SK-N-SH treated with all-trans-retinoic acid at 6 μM for 48 hours (cell line): ENCODE data around the gene NXPE4.

ENCODE experiments used
- CREB5 ChIP-seq: fragments of 250-450 bp; sonication (Bioruptor Pico); IDR thresholded peaks from 2 replicates; pipeline ENCODE4 v1.5.1; 2020; ENCODE audit warnings: low read depth, mild to moderate bottlenecking, moderate library complexity
- TSHZ2 ChIP-seq: fragments of 250-450 bp; sonication (Bioruptor Pico); IDR thresholded peaks from 2 replicates; pipeline ENCODE4 v1.5.0; 2020; ENCODE audit warnings: mild to moderate bottlenecking, moderate library complexity

DNA sequence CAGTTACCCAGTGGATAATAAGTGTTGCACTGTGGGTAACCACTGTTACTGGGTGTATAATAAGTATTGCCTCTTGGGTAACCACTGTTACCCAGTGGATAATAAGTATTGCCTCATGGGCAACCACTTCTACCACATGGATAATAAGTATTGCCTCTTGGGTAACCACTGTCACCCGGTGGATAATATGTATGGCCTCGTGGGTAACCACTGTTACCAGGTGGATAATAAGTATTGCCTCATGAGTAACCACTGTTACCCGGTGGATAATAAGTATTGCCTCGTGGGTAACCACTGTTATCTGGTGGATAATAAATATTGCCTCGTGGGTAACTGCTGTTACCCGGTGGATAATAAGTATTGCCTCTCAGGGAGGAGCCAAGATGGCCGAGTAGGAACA is 29.7 kb upstream of the NXPE4 start:
- TF ChIP-seq TSHZ2 (no peak), CREB5 (CRISPR knock-in tag) (no peak)
